OCI-LY7 (cell line): Measurements from ENCODE around the gene WASF3. TPM values are rescaled to one million over a fixed set of nuclear protein-coding genes. Genes with fewer than 3 reads are reported as not detected.

Experiments
- BruUV-seq: library from RNA; stranded (reverse); fragments of 400-500 nt; replicated peaks from 2 replicates; lab custom pipeline; 2021; lab: Mats Ljungman, UMichigan
- CTCF ChIA-PET: fragments of 300-600 bp; sonication (Branson Sonifier 250); formaldehyde crosslinking; loops from one replicate; lab custom pipeline; 2022; ENCODE audit warnings: antibody characterized with exemption; ENCODE audit not compliant: unreplicated experiment; lab: Charles Lee
- POLR2A ChIA-PET: fragments of 300-600 bp; sonication (Branson Sonifier 250); formaldehyde crosslinking; loops from one replicate; lab custom pipeline; 2022; ENCODE audit warnings: antibody characterized with exemption; lab: Charles Lee
- DNase-seq: peaks from one replicate; pipeline ENCODE4 v3.0.0-alpha.2; 2015; ENCODE audit warnings: low spot score
- H2AFZ ChIP-seq: fragments of 200-600 bp; sonication (generic), shearing (Covaris generic); 2 replicates; pipeline ENCODE4 v1.6.1; 2014; ENCODE audit warnings: mild to moderate bottlenecking, antibody characterized with exemption, low read length, moderate library complexity
- H3K27ac ChIP-seq: fragments of 200-600 bp; sonication (generic); 2 replicates; pipeline ENCODE4 v1.5.1; 2014; ENCODE audit warnings: mixed run types, low read depth, mild to moderate bottlenecking, moderate library complexity, low read length, inconsistent platforms; ENCODE audit not compliant: poor library complexity, severe bottlenecking
- H3K36me3 ChIP-seq: fragments of 200-600 bp; sonication (generic); 2 replicates; pipeline ENCODE4 v1.6.1; 2014; ENCODE audit warnings: mild to moderate bottlenecking, antibody characterized with exemption, low read length, moderate library complexity, mixed read lengths; ENCODE audit not compliant: insufficient read depth
- H3K4me1 ChIP-seq: fragments of 200-600 bp; sonication (generic); 2 replicates; pipeline ENCODE4 v1.5.1; 2014; ENCODE audit warnings: mild to moderate bottlenecking, low read length; ENCODE audit not compliant: insufficient read depth, poor library complexity, severe bottlenecking
- H3K4me2 ChIP-seq: fragments of 200-600 bp; sonication (generic); 2 replicates; pipeline ENCODE4 v1.6.1; 2014; ENCODE audit warnings: mild to moderate bottlenecking, low read length
- H3K4me3 ChIP-seq: fragments of 200-600 bp; sonication (generic); 2 replicates; pipeline ENCODE4 v1.5.1; 2014; ENCODE audit warnings: mild to moderate bottlenecking, low read depth, low read length; ENCODE audit not compliant: poor library complexity, severe bottlenecking
- H3K79me2 ChIP-seq: fragments of 200-600 bp; sonication (generic); 2 replicates; pipeline ENCODE4 v1.6.1; 2016; ENCODE audit warnings: low read depth, mild to moderate bottlenecking, low read length, moderate library complexity, mixed read lengths; ENCODE audit not compliant: insufficient read depth
- H3K9me2 ChIP-seq: fragments of 200-600 bp; sonication (generic); 2 replicates; pipeline ENCODE4 v1.6.1; 2016; ENCODE audit warnings: mild to moderate bottlenecking, low read length, mixed read lengths; ENCODE audit not compliant: insufficient read depth
- H3K9me3 ChIP-seq: fragments of 200-600 bp; sonication (generic); 2 replicates; pipeline ENCODE4 v1.6.1; 2014; ENCODE audit warnings: mild to moderate bottlenecking, mixed run types, low read length, mixed read lengths
- H4K20me1 ChIP-seq: fragments of 200-600 bp; sonication (generic); 2 replicates; pipeline ENCODE4 v1.6.1; 2014; ENCODE audit warnings: mild to moderate bottlenecking, antibody characterized with exemption, low read length, moderate library complexity, mixed read lengths; ENCODE audit not compliant: insufficient read depth
- CTCF ChIP-seq: fragments of 200-600 bp; sonication (generic); conservative IDR thresholded peaks from 2 replicates; pipeline ENCODE4 v1.5.1; 2014; ENCODE audit warnings: mild to moderate bottlenecking, antibody characterized with exemption, low read length, moderate library complexity, mixed read lengths
- EZH2phosphoT487 ChIP-seq: fragments of 200-600 bp; sonication (generic); IDR thresholded peaks from 2 replicates; pipeline ENCODE4 v1.6.1; 2018; ENCODE audit warnings: low read depth, borderline replicate concordance, mild to moderate bottlenecking, mixed run types, antibody characterized with exemption, low read length, moderate library complexity, mixed read lengths
- intact Hi-C: fragments of 100-400 bp; cut with micrococcal nuclease; formaldehyde crosslinking; loops from one replicate; pipeline ENCODE4 v1.10.0; 2022; ENCODE audit not compliant: unreplicated experiment
- total RNA-seq, 2 experiments: library from RNA; depleted of rRNA in 1 of 2; stranded (reverse); fragments of >200 nt in 1 of 2; shearing (Covaris generic) in 1 of 2; gene quantifications; 2 replicates each; pipeline ENCODE4 v1.2.3, GENCODE V29; 2014 to 2022

Gene WASF3
- total RNA-seq, 2 experiments from 2014 or later: 0.17 to 0.19 TPM

- Histone ChIP-seq H3K9me2 (no peaks in the 10 kb centered on the region), H3K4me2 (no peak overlapping the region), H3K36me3 (no peaks in the 10 kb centered on the region), H3K9me3 (no peaks in the 10 kb centered on the region), H4K20me1 (no peaks in the 10 kb centered on the region), H3K4me1 (no peaks in the 10 kb centered on the region), H3K4me3 (no peak overlapping the region), H3K79me2 (no peaks in the 10 kb centered on the region), H2AFZ (no peak overlapping the region), H3K27ac (no peak overlapping the region)
- no peak for DNase-seq
- ChIA-PET POLR2A (no interaction called here), CTCF (no interaction called here)
- no TSS peak for BruUV-seq
- intact Hi-C loops: no loop called here
- TF ChIP-seq EZH2phosphoT487 (no peak), CTCF (no peak)
These were observed 39.5 kb upstream of the WASF3 start for GRCh38 chr13:26517936-26518335.

GRCh38 chr13:26518451-26518959 is 39.0 kb upstream of the WASF3 start:
- H3K27ac ChIP-seq: no peak overlapping the region
- POLR2A ChIA-PET: no interaction called here
- no peak overlapping the region for H3K4me3 ChIP-seq
- H4K20me1 ChIP-seq: no peaks in the 10 kb centered on the region
- H3K9me3 ChIP-seq: no peaks in the 10 kb centered on the region
- no peak for TF ChIP-seq CTCF
- no peak for TF ChIP-seq EZH2phosphoT487
- intact Hi-C loops: no loop called here
- no peaks in the 10 kb centered on the region for H3K79me2 ChIP-seq
- BruUV-seq: no TSS peak
- no peak overlapping the region for H3K4me2 ChIP-seq
- CTCF ChIA-PET: no interaction called here
- no peak overlapping the region for H2AFZ ChIP-seq
- no peaks in the 10 kb centered on the region for H3K4me1 ChIP-seq
- H3K36me3 ChIP-seq: no peaks in the 10 kb centered on the region
- DNase-seq: no peak
- H3K9me2 ChIP-seq: no peaks in the 10 kb centered on the region

GRCh38 chr13:26522571-26522970 is 34.9 kb upstream of the WASF3 start:
- no peaks in the 10 kb centered on the region for H3K79me2 ChIP-seq
- no peak overlapping the region for H2AFZ ChIP-seq
- no peaks in the 10 kb centered on the region for H3K4me1 ChIP-seq
- no peak overlapping the region for H3K4me2 ChIP-seq
- no peaks in the 10 kb centered on the region for H3K36me3 ChIP-seq
- H3K4me3 ChIP-seq: no peak overlapping the region
- H3K27ac ChIP-seq: no peak overlapping the region
- no peaks in the 10 kb centered on the region for H4K20me1 ChIP-seq
- no peak for DNase-seq
- ChIA-PET POLR2A (no interaction called here), CTCF (interaction anchor here (1.1 kb wide), 1 partner anchor 337 kb away, joined by 4 read pairs; no protein-coding TSS in a partner anchor)
- intact Hi-C loops: no loop called here
- TF ChIP-seq CTCF (no peak), EZH2phosphoT487 (no peak)
- H3K9me2 ChIP-seq: no peaks in the 10 kb centered on the region
- no peaks in the 10 kb centered on the region for H3K9me3 ChIP-seq
- BruUV-seq: no TSS peak
